Mononuclear cell (primary cell): ENCODE results near the gene GLYATL1B. TPM values are rescaled to one million over a fixed set of nuclear protein-coding genes. Genes with fewer than 3 reads are reported as not detected.
"Not testable (repeated sequence)": the region's sequence is repeated elsewhere in the genome, so short reads cannot be mapped to it uniquely, and the experiment has no call there.

Experiments used
- H3K27me3 ChIP-seq: 2 replicates; pipeline ENCODE4 v1.6.0; 2011; ENCODE audit warnings: low read length, control low read depth; ENCODE audit not compliant: insufficient read depth
- H3K4me1 ChIP-seq: 2 replicates; pipeline ENCODE4 v1.5.1; 2011; ENCODE audit warnings: mild to moderate bottlenecking, low read length, control low read depth; ENCODE audit not compliant: insufficient read depth
- H3K4me3 ChIP-seq: 2 replicates; pipeline ENCODE4 v1.5.1; 2011; ENCODE audit warnings: mild to moderate bottlenecking, low read length, moderate library complexity
- H3K9me3 ChIP-seq: 2 replicates; pipeline ENCODE4 v1.5.1; 2011; ENCODE audit warnings: low read depth, mild to moderate bottlenecking, control low read depth, low read length
- total RNA-seq: library from RNA; depleted of rRNA; stranded (reverse); fragments of >200 nt; gene quantifications from one replicate; pipeline ENCODE4 v1.2.3, GENCODE V29; 2012

GLYATL1B gene
- total RNA-seq, 1 donor: not detected

DNA sequence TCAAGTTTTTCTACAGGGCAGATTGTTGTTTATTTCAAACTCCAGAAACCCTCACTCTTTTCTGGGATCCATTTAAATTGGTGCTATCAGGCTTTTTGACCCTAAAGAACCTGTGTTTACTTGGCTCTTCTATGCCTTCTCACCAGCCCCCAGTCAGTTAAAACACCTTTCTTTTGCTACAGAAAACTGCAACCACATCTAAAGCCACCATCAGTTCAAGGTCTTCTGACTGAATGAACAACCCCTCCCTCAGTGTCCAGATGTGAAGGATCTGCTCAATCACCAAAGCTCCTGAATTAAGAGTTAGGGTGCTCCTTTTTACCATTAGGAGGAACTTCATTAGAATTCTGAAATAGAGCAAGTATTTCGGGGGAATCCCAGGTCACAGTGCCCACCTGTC lies 7.0 kb upstream of the GLYATL1B start:
- peaks cover 22% of the 10 kb centered on the region for H3K4me1 ChIP-seq
- H3K9me3 ChIP-seq: no peaks in the 10 kb centered on the region
- no peaks in the 10 kb centered on the region for H3K27me3 ChIP-seq
- H3K4me3 ChIP-seq: no peak overlapping the region

GRCh38 chr11:59080421-59080820 lies 5.7 kb upstream of the GLYATL1B start:
- H3K9me3 ChIP-seq, H3K27me3 ChIP-seq: not testable (repeated sequence)
- H3K4me1 ChIP-seq: peaks cover 22% of the 10 kb centered on the region

DNA sequence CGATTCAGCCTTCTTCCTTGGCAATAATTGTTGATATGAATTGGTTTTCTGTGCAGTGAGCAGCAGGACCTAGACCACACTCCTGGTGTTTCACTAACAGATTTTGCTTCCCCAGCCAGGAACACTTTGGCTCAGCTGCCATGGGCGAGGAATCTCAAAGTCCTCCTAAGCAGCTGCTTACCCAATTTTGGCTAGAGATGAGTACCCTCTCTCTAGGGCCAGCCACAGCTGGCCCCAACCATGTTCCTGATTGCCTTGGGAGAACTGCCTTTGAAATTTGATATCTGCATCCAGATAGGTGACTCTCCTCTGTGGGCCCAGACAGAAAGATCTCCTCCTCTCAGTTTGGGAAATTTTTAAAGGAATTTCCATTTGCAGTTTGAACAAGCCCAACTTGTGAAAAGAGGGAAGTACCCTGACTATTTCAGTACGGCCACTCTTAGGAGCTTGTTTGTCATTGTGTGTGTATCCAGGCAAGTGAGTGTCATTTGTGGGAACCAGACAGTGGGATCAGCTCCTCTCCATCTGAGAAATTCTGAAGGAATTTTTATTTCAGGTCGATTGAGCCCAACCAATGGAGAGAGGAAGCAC lies 4.6 kb upstream of the GLYATL1B start:
- not testable (repeated sequence) for H3K27me3 ChIP-seq, H3K9me3 ChIP-seq, H3K4me3 ChIP-seq
- H3K4me1 ChIP-seq: peaks cover 20% of the 10 kb centered on the region

More at GRCh38 chr11:59080421-59080820, 5.7 kb upstream of the GLYATL1B start:
- H3K4me3 ChIP-seq: not testable (repeated sequence)

GRCh38 chr11:59088162-59088561 lies 2.1 kb downstream of the GLYATL1B start:
- Histone ChIP-seq H3K9me3 (no peaks in the 10 kb centered on the region), H3K4me3 (no peak overlapping the region), H3K27me3 (no peaks in the 10 kb centered on the region), H3K4me1 (no peaks in the 10 kb centered on the region)

DNA sequence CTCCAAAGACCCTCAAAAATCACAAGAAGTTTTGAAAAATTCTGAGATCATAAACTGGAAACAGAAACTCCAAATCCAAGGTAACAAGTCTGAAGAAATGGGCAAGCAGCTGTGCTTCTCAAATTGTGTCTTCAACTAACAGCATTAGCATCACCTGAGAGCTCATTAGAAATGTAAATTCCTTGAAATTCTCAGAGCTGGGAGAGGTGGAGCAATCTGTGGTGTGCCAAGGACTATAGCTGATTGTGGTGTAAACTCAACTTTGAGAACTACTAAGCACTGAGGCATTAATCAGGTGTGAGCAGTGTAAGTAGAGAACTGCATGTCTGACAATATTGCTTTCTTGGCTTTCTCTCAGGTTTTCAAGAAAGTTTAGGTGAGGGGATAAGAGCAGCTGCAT lies 7.5 kb downstream of the GLYATL1B start:
- H3K4me1 ChIP-seq, H3K9me3 ChIP-seq, H3K27me3 ChIP-seq, H3K4me3 ChIP-seq: not testable (repeated sequence)

DNA sequence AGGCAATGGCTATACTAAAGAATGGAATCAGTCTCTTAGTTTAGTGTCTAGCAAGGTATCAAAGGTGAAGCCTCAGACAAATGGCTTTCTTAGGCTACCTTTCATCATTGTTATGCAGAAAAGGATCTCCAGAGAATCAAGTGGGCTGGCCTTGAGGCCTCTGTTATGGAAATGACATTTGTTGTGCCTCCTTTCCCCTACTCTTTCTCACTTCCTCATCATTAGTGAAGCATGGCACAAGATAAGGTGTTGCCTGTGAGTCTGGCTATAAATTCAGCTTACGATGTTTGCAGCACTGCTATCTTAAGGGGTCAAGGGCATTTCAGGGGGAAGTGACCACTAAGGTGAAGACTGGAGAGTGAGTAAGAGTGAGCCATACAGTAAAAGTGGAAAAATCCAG lies 9.1 kb downstream of the GLYATL1B start:
- H3K4me1 ChIP-seq: peaks cover 12% of the 10 kb centered on the region
- not testable (repeated sequence) for H3K27me3 ChIP-seq, H3K9me3 ChIP-seq, H3K4me3 ChIP-seq

DNA sequence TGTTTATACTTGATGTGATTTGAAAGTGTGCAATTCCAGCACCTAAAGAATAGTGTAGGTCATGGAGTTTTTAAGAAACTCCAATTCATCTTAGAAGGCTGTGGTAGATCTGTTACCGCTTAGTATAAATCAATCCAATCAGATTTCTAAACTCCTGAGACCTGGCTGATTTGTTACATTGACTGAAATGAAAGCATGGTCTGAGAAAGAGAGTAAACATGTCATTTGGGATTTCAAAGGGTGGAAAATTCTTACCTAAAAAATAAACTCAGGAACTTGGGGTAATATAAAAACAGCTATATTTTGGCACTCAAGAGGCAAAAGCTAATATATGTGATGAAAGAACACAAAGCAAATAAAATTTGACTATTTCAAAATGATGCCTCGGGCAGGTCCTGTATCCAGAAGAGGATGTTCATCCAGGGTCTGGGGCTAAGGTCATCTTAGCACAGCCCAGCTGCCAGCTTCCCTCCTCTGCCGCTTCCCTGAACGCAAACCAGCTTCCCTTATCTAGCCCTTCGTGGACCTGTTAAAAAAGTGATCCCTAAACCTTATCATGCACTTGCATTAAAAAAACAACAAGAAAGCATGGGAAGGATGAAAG lies 10.0 kb downstream of the GLYATL1B start:
- not testable (repeated sequence) for H3K27me3 ChIP-seq, H3K9me3 ChIP-seq, H3K4me3 ChIP-seq
- H3K4me1 ChIP-seq: peaks cover 12% of the 10 kb centered on the region

DNA sequence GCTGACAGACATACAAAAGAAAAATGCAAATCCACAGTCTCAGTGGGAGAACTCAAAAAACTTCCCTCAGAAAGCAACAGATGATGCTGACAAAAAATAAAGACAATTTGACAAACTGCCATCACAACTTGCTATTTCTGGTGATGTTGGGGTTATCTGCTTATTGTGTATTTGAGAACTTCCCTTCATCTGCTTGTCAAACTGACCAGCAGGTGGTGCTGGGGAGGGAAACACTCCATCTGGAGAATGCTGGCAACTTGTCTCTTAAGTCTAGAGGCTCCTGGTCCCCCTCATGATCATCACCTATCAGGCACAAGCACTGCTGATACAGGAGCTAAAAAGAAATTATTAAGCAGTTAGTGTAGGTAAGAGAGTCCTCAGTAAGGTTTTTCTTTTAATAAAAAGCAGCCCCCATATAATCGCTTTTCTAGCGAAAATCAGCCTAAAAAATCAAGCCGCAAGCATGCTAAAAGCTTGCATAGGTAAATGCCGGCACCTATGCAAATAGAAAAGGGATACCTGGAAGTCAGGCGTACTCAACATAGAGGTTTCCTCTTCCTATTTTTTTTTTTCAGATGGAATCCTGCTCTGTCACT lies 11.1 kb downstream of the GLYATL1B start:
- Histone ChIP-seq H3K4me1 (peaks cover 20% of the 10 kb centered on the region), H3K27me3 (no peaks in the 10 kb centered on the region), H3K4me3 (no peak overlapping the region), H3K9me3 (no peaks in the 10 kb centered on the region)

DNA sequence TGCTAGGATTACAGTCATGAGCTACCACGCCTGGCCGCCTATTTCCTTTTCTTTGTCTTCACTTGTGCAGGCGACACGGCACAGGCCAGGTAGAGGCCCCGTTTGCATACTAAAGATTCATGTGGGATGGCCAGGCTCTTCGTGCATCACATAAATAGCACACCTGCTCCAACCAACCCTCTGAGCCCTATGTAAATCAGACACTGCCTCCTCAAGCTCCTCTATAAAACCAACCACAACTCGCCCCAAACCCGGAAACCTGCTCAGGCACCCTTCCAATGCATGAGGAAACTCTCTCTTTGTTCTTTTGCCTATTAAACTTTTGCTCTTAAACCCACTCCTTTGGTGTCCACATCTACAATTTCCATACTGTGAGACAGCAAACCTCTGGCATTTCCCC lies 11.8 kb downstream of the GLYATL1B start:
- H3K9me3 ChIP-seq, H3K27me3 ChIP-seq, H3K4me3 ChIP-seq: not testable (repeated sequence)
- peaks cover 22% of the 10 kb centered on the region for H3K4me1 ChIP-seq

DNA sequence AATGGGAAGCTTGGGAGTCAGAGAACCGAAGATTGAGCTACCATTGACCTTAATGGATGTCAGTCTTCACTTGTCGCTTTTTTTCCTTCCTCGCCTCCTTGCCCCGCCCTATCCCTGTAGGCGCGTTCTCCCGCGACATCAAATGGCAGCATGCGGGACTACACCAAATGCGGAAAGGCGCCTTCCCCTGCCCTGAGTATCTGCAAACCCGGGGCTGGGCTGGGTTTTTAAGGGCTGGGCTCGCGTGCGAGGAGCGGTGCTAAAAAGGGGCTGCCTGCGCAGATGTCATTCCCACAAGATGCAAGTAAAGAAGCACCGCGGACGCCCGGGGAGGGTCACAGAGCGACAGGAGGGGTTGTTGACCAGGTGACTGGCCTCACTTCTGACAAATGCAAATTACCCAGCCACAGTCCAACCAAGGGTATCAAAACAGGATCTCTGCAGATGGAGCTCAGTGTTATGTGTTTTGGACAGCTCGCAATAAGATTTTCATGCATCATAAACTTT lies 16.2 kb downstream of the GLYATL1B start:
- Histone ChIP-seq H3K27me3 (no peaks in the 10 kb centered on the region), H3K4me3 (peak overlapping the region; percentile 36), H3K4me1 (peaks cover 35% of the 10 kb centered on the region), H3K9me3 (no peaks in the 10 kb centered on the region)

GRCh38 chr11:59106363-59107336 lies 20.5 kb downstream of the GLYATL1B start, which contains the start of gene FAM111B:
Gene FAM111B (plus strand): TSS chr11:59107237. CDS start chr11:59109626, 2,389 bp downstream.
- H3K27me3 ChIP-seq: no peaks in the 10 kb centered on the region
- peak within 1 kb of the TSS; percentile 41 for H3K4me3 ChIP-seq
- no peaks in the 10 kb centered on the region for H3K9me3 ChIP-seq
- H3K4me1 ChIP-seq: peaks cover 34% of the 10 kb centered on the region

- not testable (repeated sequence) for H3K27me3 ChIP-seq, H3K9me3 ChIP-seq, H3K4me3 ChIP-seq
- peaks cover 26% of the 10 kb centered on the region for H3K4me1 ChIP-seq
Observed at GRCh38 chr11:59107721-59108120, 21.6 kb downstream of the GLYATL1B start.

- H3K4me3 ChIP-seq: no peak overlapping the region
- H3K9me3 ChIP-seq: peaks cover 1% of the 10 kb centered on the region
- H3K27me3 ChIP-seq: no peaks in the 10 kb centered on the region
- H3K4me1 ChIP-seq: peaks cover 11% of the 10 kb centered on the region
Observed at GRCh38 chr11:59112494-59112893, 26.4 kb downstream of the GLYATL1B start.

DNA sequence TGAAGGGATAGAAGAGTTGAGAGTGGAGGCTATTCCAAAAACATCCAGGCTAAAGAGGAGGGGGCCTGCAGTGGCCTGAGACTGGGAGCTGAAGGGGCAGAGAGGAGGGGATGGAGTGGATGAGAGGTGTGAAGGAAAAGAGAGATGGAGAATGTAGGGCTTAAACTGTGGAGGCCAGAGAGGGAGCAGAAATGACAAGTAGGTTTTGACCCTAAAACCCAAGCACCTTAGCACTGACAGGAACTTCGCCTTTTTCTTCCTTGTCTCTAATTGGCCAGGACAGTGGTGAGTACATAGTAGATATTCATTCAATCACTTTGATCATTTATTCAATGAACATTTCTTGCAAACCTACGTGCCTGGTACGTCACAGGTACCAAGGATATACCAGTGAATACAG lies 28.2 kb downstream of the GLYATL1B start:
- Histone ChIP-seq H3K4me1 (no peaks in the 10 kb centered on the region), H3K4me3 (no peak overlapping the region), H3K9me3 (peaks cover 20% of the 10 kb centered on the region), H3K27me3 (no peaks in the 10 kb centered on the region)

- Histone ChIP-seq H3K27me3 (no peaks in the 10 kb centered on the region), H3K9me3 (peaks cover 20% of the 10 kb centered on the region), H3K4me1 (no peaks in the 10 kb centered on the region), H3K4me3 (no peak overlapping the region)
Observed at GRCh38 chr11:59115553-59115952, 29.4 kb downstream of the GLYATL1B start.
